Transverse colon (tissue), 4 donors: ENCODE measurements around the gene THRA. TPM values are rescaled to one million over a fixed set of nuclear protein-coding genes. Genes with fewer than 3 reads are reported as not detected.

Source experiments
- DNase-seq: peaks from one replicate; pipeline ENCODE4 v3.0.0-alpha.2; 2019
- H3K27ac ChIP-seq, 4 donors: fragments of 200-600 bp; sonication (generic); 2 replicates each; pipeline ENCODE4 v1.5.1; 2016 to 2018; ENCODE audit warnings: inconsistent platforms in 4 of 4
- H3K27me3 ChIP-seq: fragments of 200-600 bp; sonication (generic); 2 replicates; pipeline ENCODE4 v1.5.1; 2017; ENCODE audit warnings: inconsistent platforms
- H3K36me3 ChIP-seq, 4 donors: fragments of 200-600 bp; sonication (generic); 2 replicates each; pipeline ENCODE4 v1.5.1; 2017 to 2019; ENCODE audit warnings: inconsistent platforms in 4 of 4
- H3K4me1 ChIP-seq, 4 donors: fragments of 200-600 bp; sonication (generic); 2 replicates each; pipeline ENCODE4 v1.5.1; 2017 to 2020; ENCODE audit warnings: inconsistent platforms in 4 of 4
- H3K4me3 ChIP-seq, 4 donors: fragments of 200-600 bp; sonication (generic); 1 replicate in 1 of 4; 2 replicates in 3 of 4; pipeline versions ENCODE4 v1.5.1 to v1.6.1; 2017 to 2019; ENCODE audit warnings: inconsistent platforms in 4 of 4
- H3K9me3 ChIP-seq, 2 donors: fragments of 200-600 bp; sonication (generic); 2 replicates each; pipeline ENCODE4 v1.5.1; 2017 to 2019; ENCODE audit warnings: inconsistent platforms in 2 of 2
- EP300 ChIP-seq: sonication (generic); formaldehyde crosslinking; IDR thresholded peaks from one replicate; pipeline ENCODE4 v1.6.1; 2017; ENCODE audit warnings: antibody characterized with exemption, low read depth
- POLR2A ChIP-seq: fragments of 450-650 bp; IDR thresholded peaks from one replicate; pipeline ENCODE4 v1.6.1; 2016; ENCODE audit warnings: antibody characterized with exemption, mild to moderate bottlenecking, moderate library complexity
- POLR2AphosphoS5 ChIP-seq, 3 donors: sonication (generic); formaldehyde crosslinking; IDR thresholded peaks; one replicate each; pipeline ENCODE4 v1.6.1; 2016; ENCODE audit warnings: antibody characterized with exemption in 3 of 3
- WGBS, 2 donors: methylation state at CpG; one replicate each; pipeline ENCODE4 v1.1.5; 2018; ENCODE audit warnings: low coverage in 1 of 2; 5-methylcytosine and 5-hydroxymethylcytosine counted together
- in situ Hi-C, 4 donors: fragments of 200-750 bp; cut with MboI; loops; one replicate each; pipeline versions ENCODE4 v1.15.0 to v1.15.1; 2017; ENCODE audit warnings: low sequenced_read_pairs in 3 of 4, low pct_ligation_motif_present in 1 of 4, low pct_unique_long_range_greater_than_20kb in 1 of 4
- intact Hi-C: fragments of 100-400 bp; cut with DNase I; formaldehyde crosslinking; loops from one replicate; pipeline ENCODE4 v1.15.1; 2023; ENCODE audit warnings: low total_unique reads
- total RNA-seq, 4 donors: library from RNA; depleted of rRNA; stranded (reverse); fragments of >200 nt; gene quantifications; one replicate each; pipeline ENCODE4 v1.1.0, GENCODE V29; 2016
- TF ChIP-seq, protein P1 (sequence below), 5 experiments: fragments of 200-600 bp in 3 of 5; fragments of 450-650 bp in 2 of 5; sonication (generic) in 3 of 5; IDR thresholded peaks; 1 replicate in 2 of 5; 2 replicates in 3 of 5; pipeline ENCODE4 v1.5.1; 2016 to 2017; ENCODE audit warnings: antibody characterized with exemption in 5 of 5, inconsistent platforms in 3 of 5, mild to moderate bottlenecking in 2 of 5, moderate library complexity in 1 of 5

The THRA gene, protein sequence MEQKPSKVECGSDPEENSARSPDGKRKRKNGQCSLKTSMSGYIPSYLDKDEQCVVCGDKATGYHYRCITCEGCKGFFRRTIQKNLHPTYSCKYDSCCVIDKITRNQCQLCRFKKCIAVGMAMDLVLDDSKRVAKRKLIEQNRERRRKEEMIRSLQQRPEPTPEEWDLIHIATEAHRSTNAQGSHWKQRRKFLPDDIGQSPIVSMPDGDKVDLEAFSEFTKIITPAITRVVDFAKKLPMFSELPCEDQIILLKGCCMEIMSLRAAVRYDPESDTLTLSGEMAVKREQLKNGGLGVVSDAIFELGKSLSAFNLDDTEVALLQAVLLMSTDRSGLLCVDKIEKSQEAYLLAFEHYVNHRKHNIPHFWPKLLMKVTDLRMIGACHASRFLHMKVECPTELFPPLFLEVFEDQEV
- 10 to 100 TPM; 32.6 to 82.6 (median 58.6) TPM for total RNA-seq

DNA sequence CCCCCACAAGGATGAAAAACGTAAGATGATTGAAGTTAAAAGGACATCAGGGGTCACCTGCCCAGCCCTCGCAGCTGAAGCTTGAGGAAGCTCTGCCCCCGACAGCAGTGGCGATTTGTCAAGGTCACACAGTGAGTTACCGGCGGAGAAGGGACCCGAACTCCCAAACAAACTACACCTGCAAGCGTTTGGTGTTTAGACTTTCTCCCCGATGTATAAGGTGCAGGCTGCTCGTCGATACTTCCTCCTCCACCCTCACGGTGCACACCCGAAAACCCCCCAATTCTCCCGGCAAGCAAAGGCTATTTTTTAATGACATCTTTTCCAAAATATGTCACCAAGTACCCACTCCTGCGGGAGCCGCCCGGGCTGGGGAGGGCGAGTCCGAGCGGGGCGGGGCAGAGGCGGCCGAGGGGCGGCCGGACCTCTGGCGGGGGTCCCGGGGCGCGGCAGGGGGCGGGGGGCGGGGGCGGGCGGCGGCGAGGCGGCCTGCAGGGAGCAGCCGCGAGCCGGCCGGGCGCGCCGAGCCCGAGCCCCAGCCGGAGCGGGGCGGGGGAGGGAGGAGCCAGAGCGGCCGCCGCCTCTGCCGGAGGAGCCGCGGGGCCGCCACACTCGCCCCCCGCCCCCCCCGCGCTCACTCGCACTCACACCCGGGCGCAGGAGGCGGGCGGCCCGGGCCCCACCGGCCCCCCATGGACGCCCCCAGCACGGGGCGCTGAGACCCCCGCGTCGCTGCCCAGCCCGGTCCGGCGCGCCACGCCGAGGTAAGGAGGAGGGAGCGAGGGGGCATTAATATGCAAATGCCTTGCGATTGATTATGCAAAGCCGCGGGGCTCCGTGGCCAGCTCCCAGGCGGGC lies at the start of gene THRA:
THRA (plus strand) TSS at position 637 of the 858 bp plus-strand sequence. CDS start 11,524 bp downstream, outside the sequence.
- TF ChIP-seq, protein P1, sequence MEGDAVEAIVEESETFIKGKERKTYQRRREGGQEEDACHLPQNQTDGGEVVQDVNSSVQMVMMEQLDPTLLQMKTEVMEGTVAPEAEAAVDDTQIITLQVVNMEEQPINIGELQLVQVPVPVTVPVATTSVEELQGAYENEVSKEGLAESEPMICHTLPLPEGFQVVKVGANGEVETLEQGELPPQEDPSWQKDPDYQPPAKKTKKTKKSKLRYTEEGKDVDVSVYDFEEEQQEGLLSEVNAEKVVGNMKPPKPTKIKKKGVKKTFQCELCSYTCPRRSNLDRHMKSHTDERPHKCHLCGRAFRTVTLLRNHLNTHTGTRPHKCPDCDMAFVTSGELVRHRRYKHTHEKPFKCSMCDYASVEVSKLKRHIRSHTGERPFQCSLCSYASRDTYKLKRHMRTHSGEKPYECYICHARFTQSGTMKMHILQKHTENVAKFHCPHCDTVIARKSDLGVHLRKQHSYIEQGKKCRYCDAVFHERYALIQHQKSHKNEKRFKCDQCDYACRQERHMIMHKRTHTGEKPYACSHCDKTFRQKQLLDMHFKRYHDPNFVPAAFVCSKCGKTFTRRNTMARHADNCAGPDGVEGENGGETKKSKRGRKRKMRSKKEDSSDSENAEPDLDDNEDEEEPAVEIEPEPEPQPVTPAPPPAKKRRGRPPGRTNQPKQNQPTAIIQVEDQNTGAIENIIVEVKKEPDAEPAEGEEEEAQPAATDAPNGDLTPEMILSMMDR (IDR thresholded peaks at IDR 0.05) = peak in 2 of 5 experiments; percentile 25 to 27
- TF ChIP-seq POLR2AphosphoS5 (IDR thresholded peaks at IDR 0.05) (peak in 1 of 3 donors; percentile 23), EP300 (no peak), POLR2A (no peak)
- peak within 1 kb of the TSS; percentile 74 to 99 (median 90) for H3K4me3 ChIP-seq
- H3K27ac ChIP-seq = peak within 1 kb of the TSS; percentile 94 to 98 (median 96)
- H3K9me3 ChIP-seq = no peaks in the 10 kb centered on the region
- in situ Hi-C loops (loop anchor here in 1 of 4 donors (10.0 kb wide), 1 partner anchor 52 kb away; no protein-coding TSS in a partner anchor), intact Hi-C loops (loop anchor here (5.0 kb wide), 1 partner anchor 50 kb away; no protein-coding TSS in a partner anchor)
- DNase-seq = peak; percentile 82
- H3K36me3 ChIP-seq = no peaks in the 10 kb centered on the region
- no peaks in the 10 kb centered on the region for H3K27me3 ChIP-seq
- peaks cover 35 to 58% (median 40%) of the 10 kb centered on the region in 4 donors for H3K4me1 ChIP-seq
- WGBS, 2 donors = 2% methylated on average over 51 of the region's 83 CpGs; no CpG with 5 or more reads in 1 of the 2 donors

DNA sequence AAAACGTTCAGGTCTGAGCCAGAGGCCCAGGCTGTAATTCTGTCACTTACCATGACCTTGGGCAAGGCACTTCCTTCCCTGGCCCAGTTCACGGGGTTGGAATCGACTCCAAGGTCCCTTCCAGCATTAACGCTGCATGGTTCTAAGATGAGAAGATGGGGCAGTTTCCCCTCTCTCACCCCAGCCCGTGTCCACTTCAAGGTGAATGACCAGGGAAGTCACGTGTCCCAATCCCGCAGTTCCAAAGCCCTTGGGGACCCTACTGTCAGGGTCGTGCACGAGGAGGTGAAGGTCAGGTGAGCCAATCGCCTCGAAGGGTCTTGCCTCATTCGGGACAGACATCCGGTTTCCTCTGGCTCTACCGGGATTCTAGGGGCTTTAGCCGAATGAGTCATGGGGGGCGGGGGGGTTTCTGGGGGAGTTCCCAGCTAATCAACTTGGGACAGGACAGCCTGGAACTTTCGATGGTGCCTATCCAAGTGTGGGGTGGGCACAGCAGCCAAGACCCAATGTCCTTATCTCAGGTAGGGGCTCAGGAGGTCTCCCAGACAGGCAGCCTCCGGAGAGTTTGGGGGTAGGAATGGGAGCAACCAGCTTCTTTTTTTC lies 48.3 kb upstream of the THRA start:
- TF ChIP-seq POLR2AphosphoS5 (IDR thresholded peaks at IDR 0.05) (no peak), EP300 (no peak), POLR2A (no peak)
- TF ChIP-seq, protein P1 (IDR thresholded peaks at IDR 0.05) = no peak
- in situ Hi-C loops = loop anchor here in 1 of 4 donors (25.0 kb wide), 1 partner anchor 273 kb away; the partner anchor contains the start of gene CDC6
- Histone ChIP-seq H3K4me1 (peaks cover 24 to 43% (median 34%) of the 10 kb centered on the region in 4 donors), H3K27ac (peak overlapping the region; percentile 13 to 70 (median 61)), H3K4me3 (no peak overlapping the region), H3K9me3 (no peaks in the 10 kb centered on the region), H3K27me3 (no peaks in the 10 kb centered on the region), H3K36me3 (no peaks in the 10 kb centered on the region)
- WGBS, 2 donors = 38% methylated on average over 14 of the region's 18 CpGs; no CpG with 5 or more reads in 1 of the 2 donors
- intact Hi-C loops = loop anchor here (10.0 kb wide), 2 partner anchors 110 to 180 kb away; partner anchors contain the start of gene MSL1
- no peak for DNase-seq

DNA sequence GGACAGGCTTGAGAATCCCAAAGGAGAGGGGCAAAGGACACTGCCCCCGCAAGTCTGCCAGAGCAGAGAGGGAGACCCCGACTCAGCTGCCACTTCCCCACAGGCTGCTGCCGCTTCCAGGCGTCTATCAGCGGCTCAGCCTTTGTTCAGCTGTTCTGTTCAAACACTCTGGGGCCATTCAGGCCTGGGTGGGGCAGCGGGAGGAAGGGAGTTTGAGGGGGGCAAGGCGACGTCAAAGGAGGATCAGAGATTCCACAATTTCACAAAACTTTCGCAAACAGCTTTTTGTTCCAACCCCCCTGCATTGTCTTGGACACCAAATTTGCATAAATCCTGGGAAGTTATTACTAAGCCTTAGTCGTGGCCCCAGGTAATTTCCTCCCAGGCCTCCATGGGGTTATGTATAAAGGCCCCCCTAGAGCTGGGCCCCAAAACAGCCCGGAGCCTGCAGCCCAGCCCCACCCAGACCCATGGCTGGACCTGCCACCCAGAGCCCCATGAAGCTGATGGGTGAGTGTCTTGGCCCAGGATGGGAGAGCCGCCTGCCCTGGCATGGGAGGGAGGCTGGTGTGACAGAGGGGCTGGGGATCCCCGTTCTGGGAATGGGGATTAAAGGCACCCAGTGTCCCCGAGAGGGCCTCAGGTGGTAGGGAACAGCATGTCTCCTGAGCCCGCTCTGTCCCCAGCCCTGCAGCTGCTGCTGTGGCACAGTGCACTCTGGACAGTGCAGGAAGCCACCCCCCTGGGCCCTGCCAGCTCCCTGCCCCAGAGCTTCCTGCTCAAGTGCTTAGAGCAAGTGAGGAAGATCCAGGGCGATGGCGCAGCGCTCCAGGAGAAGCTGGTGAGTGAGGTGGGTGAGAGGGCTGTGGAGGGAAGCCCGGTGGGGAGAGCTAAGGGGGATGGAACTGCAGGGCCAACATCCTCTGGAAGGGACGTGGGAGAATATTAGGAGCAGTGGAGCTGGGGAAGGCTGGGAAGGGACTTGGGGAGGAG lies 47.5 kb upstream of the THRA start, which contains the start of gene CSF3:
CSF3 (plus strand) TSS at position 436 of the 993 bp plus-strand sequence; CDS start at position 471, 35 bp downstream.
- intact Hi-C loops = loop anchor here (10.0 kb wide), 2 partner anchors 110 to 180 kb away; partner anchors contain the start of gene MSL1
- WGBS, 2 donors = 40% methylated on average over 4 to 19 of the region's 20 CpGs
- no peaks in the 10 kb centered on the region for H3K9me3 ChIP-seq
- in situ Hi-C loops = loop anchor here in 1 of 4 donors (25.0 kb wide), 1 partner anchor 272 kb away; the partner anchor contains the start of gene CDC6
- H3K4me1 ChIP-seq = peaks cover 24 to 44% (median 34%) of the 10 kb centered on the region in 4 donors
- peak; percentile 62 for DNase-seq
- no peak within 1 kb of the TSS for H3K4me3 ChIP-seq
- TF ChIP-seq, protein P1 (IDR thresholded peaks at IDR 0.05) = no peak
- TF ChIP-seq POLR2A (peak; percentile 41), POLR2AphosphoS5 (IDR thresholded peaks at IDR 0.05) (peak in 1 of 3 donors; percentile 6), EP300 (no peak)
- H3K27ac ChIP-seq = peak within 1 kb of the TSS; percentile 13 to 70 (median 61)
- H3K36me3 ChIP-seq = peaks cover 0 to 3% (median 0%) of the 10 kb centered on the region in 4 donors
- H3K27me3 ChIP-seq = no peaks in the 10 kb centered on the region
